ENCODE measurements around the gene CRB2. TPM values are rescaled to one million over a fixed set of nuclear protein-coding genes. Genes with fewer than 3 reads are reported as not detected.
A peak's percentile ranks its signal among the peaks of the same experiment; 100 is the strongest.

CRB2 gene
- total RNA-seq, 1 donor from 2014 or later = 0.35 TPM

GRCh38 chr9:123353984-123354591, 1.9 kb upstream of the CRB2 start:
- TF ChIP-seq CTCF (conservative IDR thresholded peaks at IDR 0.05; ENCODE audit: low read depth, low read length) = peak; percentile 88
- DNase-seq (ENCODE audit: low read depth) = no peak

GRCh38 chr9:123354806-123355508, 1.0 kb upstream of the CRB2 start:
- no peak overlapping the region for H3K4me3 ChIP-seq (ENCODE audit: low read depth, low read length)
- no peak for DNase-seq (ENCODE audit: low read depth)
- no peak for TF ChIP-seq CTCF (conservative IDR thresholded peaks at IDR 0.05; ENCODE audit: low read depth, low read length)

More at GRCh38 chr9:123353984-123354591, 1.9 kb upstream of the CRB2 start:
- no peak overlapping the region for H3K4me3 ChIP-seq (ENCODE audit: low read depth, low read length)

GRCh38 chr9:123356851-123357742, 1.1 kb downstream of the CRB2 start:
- H3K4me3 ChIP-seq (ENCODE audit: low read depth, low read length) = no peak overlapping the region
- TF ChIP-seq CTCF (conservative IDR thresholded peaks at IDR 0.05; ENCODE audit: low read depth, low read length) = no peak

GRCh38 chr9:123357743-123358059, 1.7 kb downstream of the CRB2 start:
- DNase-seq (ENCODE audit: low read depth) = no peak
- TF ChIP-seq CTCF (conservative IDR thresholded peaks at IDR 0.05; ENCODE audit: low read depth, low read length) = no peak
- no peak overlapping the region for H3K4me3 ChIP-seq (ENCODE audit: low read depth, low read length)

More at GRCh38 chr9:123356851-123357742, 1.1 kb downstream of the CRB2 start:
- DNase-seq (ENCODE audit: low read depth) = no peak

GRCh38 chr9:123358181-123358905, 2.3 kb downstream of the CRB2 start:
- no peak overlapping the region for H3K4me3 ChIP-seq (ENCODE audit: low read depth, low read length)
- TF ChIP-seq CTCF (conservative IDR thresholded peaks at IDR 0.05; ENCODE audit: low read depth, low read length) = no peak
- no peak for DNase-seq (ENCODE audit: low read depth)

- no peak for TF ChIP-seq CTCF (conservative IDR thresholded peaks at IDR 0.05; ENCODE audit: low read depth, low read length)
- H3K4me3 ChIP-seq (ENCODE audit: low read depth, low read length) = no peak overlapping the region
- no peak for DNase-seq (ENCODE audit: low read depth)
Observed at GRCh38 chr9:123359106-123359505, 3.1 kb downstream of the CRB2 start.
